HCT116 (cell line): ENCODE measurements around the gene PPP1R14B. TPM values are rescaled to one million over a fixed set of nuclear protein-coding genes. Genes with fewer than 3 reads are reported as not detected.

Experiments used
- ATAC-seq: fragments of 200-7000 bp; cut with Tn5 transposase; 2 replicates; pipeline ENCODE4 v1.9.1; 2020; ENCODE audit warnings: mild to moderate bottlenecking, moderate library complexity
- BruUV-seq: library from RNA; stranded (reverse); fragments of 400-500 nt; replicated peaks from 2 replicates; lab custom pipeline; 2021; lab: Mats Ljungman, UMichigan
- CTCF ChIA-PET: fragments of 300-600 bp; sonication (Branson Sonifier 250); formaldehyde crosslinking; loops from one replicate; lab custom pipeline; 2021; ENCODE audit warnings: antibody characterized with exemption; lab: Charles Lee
- POLR2A ChIA-PET: fragments of 300-600, 350-600 bp; sonication (Branson Sonifier 250); formaldehyde crosslinking; loops from one replicate; lab custom pipeline; 2021; ENCODE audit warnings: antibody characterized with exemption; lab: Charles Lee
- RAD21 ChIA-PET, 2 experiments: fragments of 300-600 bp; sonication (Branson Sonifier 250); formaldehyde crosslinking; loops; one replicate each; lab custom pipeline; 2023; ENCODE audit warnings: low total read pairs in 2 of 2; ENCODE audit not compliant: uncharacterized antibody in 2 of 2, unreplicated experiment in 2 of 2, low non-redundant PET in 1 of 2; lab: Charles Lee
- DNase-seq: peaks from one replicate; pipeline ENCODE4 v3.0.0-alpha.2; 2010; ENCODE audit warnings: low read depth, low spot score
- H2AFZ ChIP-seq: fragments of 200-600 bp; shearing (Covaris generic), sonication (generic); 2 replicates; pipeline ENCODE4 v1.6.1; 2017; ENCODE audit warnings: low read depth, mixed run types, mixed read lengths, antibody characterized with exemption, low read length; ENCODE audit not compliant: poor library complexity, severe bottlenecking
- H3K27ac ChIP-seq: 2 replicates; pipeline ENCODE4 v1.5.1; 2012; ENCODE audit warnings: low read depth, low read length
- H3K27me3 ChIP-seq: fragments of 200-600 bp; sonication (generic); 2 replicates; pipeline ENCODE4 v1.6.1; 2016; ENCODE audit warnings: mixed run types, low read length, mixed read lengths; ENCODE audit not compliant: insufficient read depth
- H3K36me3 ChIP-seq, 2 experiments: fragments of 200-500 bp in 1 of 2; fragments of 200-600 bp in 1 of 2; sonication (Bioruptor generic) in 1 of 2; sonication (generic) in 1 of 2; 2 replicates each; pipeline versions ENCODE4 v1.5.1 to v1.6.1; 2014 to 2016; ENCODE audit warnings: low read length in 2 of 2, inconsistent platforms in 1 of 2, mixed read lengths in 1 of 2, mixed run types in 1 of 2; ENCODE audit not compliant: insufficient read depth in 2 of 2, control insufficient read depth in 1 of 2
- H3K4me1 ChIP-seq, 2 experiments: fragments of 200-600 bp in 1 of 2; sonication (generic) in 1 of 2; 2 replicates each; pipeline versions ENCODE4 v1.5.1 to v1.6.1; 2012 to 2017; ENCODE audit warnings: low read length in 2 of 2, inconsistent platforms in 1 of 2, mild to moderate bottlenecking in 1 of 2, mixed read lengths in 1 of 2, mixed run types in 1 of 2, moderate library complexity in 1 of 2; ENCODE audit not compliant: insufficient read depth in 2 of 2, control insufficient read depth in 1 of 2
- H3K4me2 ChIP-seq: fragments of 200-600 bp; sonication (generic); 2 replicates; pipeline ENCODE4 v1.6.1; 2017; ENCODE audit warnings: mixed run types, low read length, mixed read lengths
- H3K4me3 ChIP-seq, 2 experiments: fragments of 200-600 bp in 1 of 2; sonication (generic) in 1 of 2; replicated peaks in 1 of 2; 2 replicates each; pipeline ENCODE4 v1.5.1; 2011 to 2016; ENCODE audit warnings: low read length in 2 of 2, control low read depth in 1 of 2, low read depth in 1 of 2, mild to moderate bottlenecking in 1 of 2, mixed read lengths in 1 of 2, mixed run types in 1 of 2
- H3K79me2 ChIP-seq: fragments of 200-600 bp; sonication (generic); 2 replicates; pipeline ENCODE4 v1.6.1; 2017; ENCODE audit warnings: mild to moderate bottlenecking, mixed run types, low read length, moderate library complexity, mixed read lengths; ENCODE audit not compliant: insufficient read depth
- H3K9ac ChIP-seq: fragments of 200-600 bp; sonication (generic); 2 replicates; pipeline ENCODE4 v1.6.1; 2016; ENCODE audit warnings: low read length, mixed read lengths
- H3K9me2 ChIP-seq: fragments of 200-600 bp; sonication (generic), shearing (Covaris generic); 2 replicates; pipeline ENCODE4 v1.6.1; 2017; ENCODE audit warnings: mixed run types, mild to moderate bottlenecking, moderate library complexity; ENCODE audit not compliant: insufficient read depth
- H3K9me3 ChIP-seq, 2 experiments: fragments of 200-500 bp in 1 of 2; fragments of 200-600 bp in 1 of 2; sonication (Bioruptor generic) in 1 of 2; sonication (generic) in 1 of 2; 2 replicates each; pipeline ENCODE4 v1.6.1; 2014 to 2017; ENCODE audit warnings: low read length in 2 of 2, mixed read lengths in 2 of 2, inconsistent platforms in 1 of 2, low read depth in 1 of 2, mild to moderate bottlenecking in 1 of 2, mixed run types in 1 of 2, moderate library complexity in 1 of 2; ENCODE audit not compliant: control insufficient read depth in 1 of 2, insufficient read depth in 1 of 2
- H4K20me1 ChIP-seq: fragments of 200-600 bp; sonication (generic), shearing (Covaris generic); 2 replicates; pipeline ENCODE4 v1.6.1; 2017; ENCODE audit warnings: mixed run types, mild to moderate bottlenecking, moderate library complexity; ENCODE audit not compliant: insufficient read depth
- EGR1 ChIP-seq: IDR thresholded peaks from 2 replicates; pipeline ENCODE4 v1.6.1; 2012; ENCODE audit warnings: low read depth
- ELF1 ChIP-seq: IDR thresholded peaks from 2 replicates; pipeline ENCODE4 v1.6.1; 2012; ENCODE audit warnings: low read depth, borderline replicate concordance
- EZH2 ChIP-seq: fragments of 200-600 bp; sonication (generic); IDR thresholded peaks from 2 replicates; pipeline ENCODE4 v1.6.1; 2017; ENCODE audit warnings: antibody characterized with exemption, mixed run types
- EZH2phosphoT487 ChIP-seq: fragments of 200-600 bp; IDR thresholded peaks from 2 replicates; pipeline ENCODE4 v1.6.1; 2018; ENCODE audit warnings: antibody characterized with exemption, borderline replicate concordance
- JUND ChIP-seq: IDR thresholded peaks from 2 replicates; pipeline ENCODE4 v1.6.1; 2012
- POLR2A ChIP-seq: IDR thresholded peaks from 2 replicates; pipeline ENCODE4 v1.7.0; 2011; ENCODE audit warnings: borderline replicate concordance; ENCODE audit not compliant: insufficient read depth, insufficient read length; ENCODE audit errors: extremely low read depth
- POLR2AphosphoS5 ChIP-seq: IDR thresholded peaks from 2 replicates; pipeline ENCODE4 v1.6.1; 2011; ENCODE audit warnings: mild to moderate bottlenecking, low read depth, low read length, moderate library complexity
- REST ChIP-seq: IDR thresholded peaks from 2 replicates; pipeline ENCODE4 v1.6.1; 2012; ENCODE audit warnings: low read depth
- TCF7L2 ChIP-seq: IDR thresholded peaks from 2 replicates; pipeline ENCODE4 v1.7.0; 2011; ENCODE audit warnings: borderline replicate concordance, inconsistent platforms; ENCODE audit not compliant: insufficient read depth, insufficient read length; ENCODE audit errors: extremely low read depth
- ZFX ChIP-seq: fragments of 450-650 bp; IDR thresholded peaks from 2 replicates; pipeline ENCODE4 v1.6.1; 2017
- intact Hi-C: fragments of 100-400 bp; cut with micrococcal nuclease; formaldehyde crosslinking; loops from 2 replicates; pipeline ENCODE4 v1.10.0; 2022
- total RNA-seq: library from RNA; stranded (reverse); gene quantifications from one replicate; pipeline ENCODE4 v1.2.1, GENCODE V29; 2021; ENCODE audit not compliant: unreplicated experiment
- TF ChIP-seq, protein P1 (sequence below): IDR thresholded peaks from 2 replicates; pipeline ENCODE4 v1.6.1; 2012
- TF ChIP-seq, protein P2 (sequence below), 3 experiments: fragments of 200-600 bp in 1 of 3; sonication (generic) in 1 of 3; IDR thresholded peaks in 2 of 3; conservative IDR thresholded peaks in 1 of 3; 2 replicates each; pipeline ENCODE4 v1.5.1; 2012 to 2017; ENCODE audit warnings: low read depth in 2 of 3, low read length in 2 of 3, antibody characterized with exemption in 1 of 3, borderline replicate concordance in 1 of 3, control low read depth in 1 of 3, mild to moderate bottlenecking in 1 of 3, mixed read lengths in 1 of 3, mixed run types in 1 of 3, moderate library complexity in 1 of 3; ENCODE audit not compliant: insufficient read depth in 1 of 3

The PPP1R14B gene
- total RNA-seq, 1 experiment from 2014 or later = 332 TPM

DNA sequence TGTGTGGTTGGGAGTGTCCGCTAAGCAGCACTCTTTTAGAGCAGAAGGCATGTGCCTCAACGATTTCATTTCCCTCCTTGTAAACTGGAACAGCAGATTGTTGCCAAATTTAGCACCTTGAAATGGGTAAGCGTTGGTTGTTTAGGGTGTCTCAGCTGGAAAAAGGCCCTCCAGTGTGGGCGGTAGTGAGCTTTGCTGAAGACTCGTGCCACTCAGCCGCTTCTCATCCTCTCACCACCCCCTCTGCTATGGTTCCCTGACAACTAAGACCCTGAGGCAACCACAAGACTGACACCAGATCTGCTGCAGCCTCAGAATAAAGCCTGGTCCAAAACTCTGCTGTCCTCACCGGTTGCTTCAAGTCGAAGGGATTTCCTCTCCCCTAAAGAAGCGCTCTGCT, 50.1 kb downstream of the PPP1R14B start:
- POLR2A ChIA-PET = interaction anchor here (1.0 kb wide), 1 partner anchor 11 kb away, joined by 5 read pairs; the partner anchor contains the start of gene STIP1

More for the DNA sequence above, 50.1 kb downstream of the PPP1R14B start:
- no peaks in the 10 kb centered on the region for H3K9me3 ChIP-seq
- H3K9me2 ChIP-seq = no peaks in the 10 kb centered on the region
- no peak overlapping the region for H3K9ac ChIP-seq
- no peak overlapping the region for H3K4me3 ChIP-seq
- no peaks in the 10 kb centered on the region for H3K27me3 ChIP-seq
- peaks cover 15% of the 10 kb centered on the region; the same call in 1 of the 2 replicates for H4K20me1 ChIP-seq
- RAD21 ChIA-PET = no interaction called here
- intact Hi-C loops = no loop called here
- peaks cover 70 to 80% of the 10 kb centered on the region in 2 experiments for H3K36me3 ChIP-seq
- H3K4me1 ChIP-seq = no peaks in the 10 kb centered on the region
- H3K27ac ChIP-seq = no peak overlapping the region
- no peak for ATAC-seq
- H3K4me2 ChIP-seq = no peak overlapping the region
- no peak for TF ChIP-seq ZFX
- TF ChIP-seq ELF1 = no peak
- TF ChIP-seq REST = no peak
- TF ChIP-seq, protein P1, sequence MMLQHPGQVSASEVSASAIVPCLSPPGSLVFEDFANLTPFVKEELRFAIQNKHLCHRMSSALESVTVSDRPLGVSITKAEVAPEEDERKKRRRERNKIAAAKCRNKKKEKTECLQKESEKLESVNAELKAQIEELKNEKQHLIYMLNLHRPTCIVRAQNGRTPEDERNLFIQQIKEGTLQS = no peak
- no peak for TF ChIP-seq EGR1
- TF ChIP-seq, protein P2, sequence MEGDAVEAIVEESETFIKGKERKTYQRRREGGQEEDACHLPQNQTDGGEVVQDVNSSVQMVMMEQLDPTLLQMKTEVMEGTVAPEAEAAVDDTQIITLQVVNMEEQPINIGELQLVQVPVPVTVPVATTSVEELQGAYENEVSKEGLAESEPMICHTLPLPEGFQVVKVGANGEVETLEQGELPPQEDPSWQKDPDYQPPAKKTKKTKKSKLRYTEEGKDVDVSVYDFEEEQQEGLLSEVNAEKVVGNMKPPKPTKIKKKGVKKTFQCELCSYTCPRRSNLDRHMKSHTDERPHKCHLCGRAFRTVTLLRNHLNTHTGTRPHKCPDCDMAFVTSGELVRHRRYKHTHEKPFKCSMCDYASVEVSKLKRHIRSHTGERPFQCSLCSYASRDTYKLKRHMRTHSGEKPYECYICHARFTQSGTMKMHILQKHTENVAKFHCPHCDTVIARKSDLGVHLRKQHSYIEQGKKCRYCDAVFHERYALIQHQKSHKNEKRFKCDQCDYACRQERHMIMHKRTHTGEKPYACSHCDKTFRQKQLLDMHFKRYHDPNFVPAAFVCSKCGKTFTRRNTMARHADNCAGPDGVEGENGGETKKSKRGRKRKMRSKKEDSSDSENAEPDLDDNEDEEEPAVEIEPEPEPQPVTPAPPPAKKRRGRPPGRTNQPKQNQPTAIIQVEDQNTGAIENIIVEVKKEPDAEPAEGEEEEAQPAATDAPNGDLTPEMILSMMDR (IDR thresholded peaks at IDR 0.05 in 2 of 3, conservative IDR thresholded peaks at IDR 0.05 in 1 of 3; ENCODE audit: borderline replicate concordance in 1 of 3, insufficient read depth in 1 of 3, low read depth in 2 of 3, low read length in 2 of 3) = no peak
- TF ChIP-seq EZH2phosphoT487 = no peak
- TF ChIP-seq POLR2AphosphoS5 = no peak
- TF ChIP-seq POLR2A = no peak
- no peak for TF ChIP-seq TCF7L2
- TF ChIP-seq EZH2 = no peak
- no peak for TF ChIP-seq JUND
- H3K79me2 ChIP-seq = peaks cover 57% of the 10 kb centered on the region
- no peak overlapping the region for H2AFZ ChIP-seq
- BruUV-seq = no TSS peak
- DNase-seq = no peak
- CTCF ChIA-PET = no interaction called here

Other genes starting within 250 kb of the PPP1R14B start
- 0.15 TPM for gene FLRT1, start 211.0 kb downstream of the PPP1R14B start, total RNA-seq
- gene MACROD1, start 80.8 kb downstream of the PPP1R14B start, total RNA-seq = 61.1 TPM
- 336 TPM for gene STIP1, start 60.8 kb downstream of the PPP1R14B start, total RNA-seq
- gene FERMT3, start 40.2 kb downstream of the PPP1R14B start, total RNA-seq = 4.3 TPM
- gene TRPT1, start 20.8 kb downstream of the PPP1R14B start, total RNA-seq = 43.2 TPM
- gene NUDT22, start 20.7 kb downstream of the PPP1R14B start, total RNA-seq = 70.9 TPM
- gene DNAJC4, start 16.4 kb downstream of the PPP1R14B start, total RNA-seq = 25.8 TPM
- gene VEGFB, start 12.4 kb downstream of the PPP1R14B start, total RNA-seq = 47.5 TPM
- gene FKBP2, start 5.8 kb downstream of the PPP1R14B start, total RNA-seq = 69.2 TPM
- 106 TPM for gene PLCB3, start 4.6 kb upstream of the PPP1R14B start, total RNA-seq
- 51.9 TPM for gene BAD, start 37.7 kb upstream of the PPP1R14B start, total RNA-seq
- gene GPR137, start 38.9 kb upstream of the PPP1R14B start, total RNA-seq = 24.4 TPM
- gene KCNK4, start 44.4 kb upstream of the PPP1R14B start, total RNA-seq = not detected
- gene CATSPERZ, start 53.4 kb upstream of the PPP1R14B start, total RNA-seq = 1.7 TPM
- 62.7 TPM for gene ESRRA, start 58.6 kb upstream of the PPP1R14B start, total RNA-seq
- 328 TPM for gene TRMT112, start 70.6 kb upstream of the PPP1R14B start, total RNA-seq
- 267 TPM for gene PRDX5, start 71.2 kb upstream of the PPP1R14B start, total RNA-seq
- gene CCDC88B, start 93.3 kb upstream of the PPP1R14B start, total RNA-seq = 14.7 TPM
- 67.3 TPM for gene RPS6KA4, start 112.2 kb upstream of the PPP1R14B start, total RNA-seq